ENCODE results near the gene CLPTM1L. TPM values are rescaled to one million over a fixed set of nuclear protein-coding genes. Genes with fewer than 3 reads are reported as not detected.
A peak's percentile ranks its signal among the peaks of the same experiment; 100 is the strongest.

Gene CLPTM1L
- total RNA-seq, 2 experiments from 2014 or later: 122 to 123 TPM

GRCh38 chr5:1385395-1386273 is 40.7 kb upstream of the CLPTM1L start:
- ChIA-PET CTCF (interaction anchor here (0.6 to 0.7 kb wide), 2 partner anchors 170 to 258 kb away, joined by 3 read pairs; no protein-coding TSS in a partner anchor), POLR2A (no interaction called here)
- DNase-seq: peak; percentile 87
- Mint-ChIP-seq H3K27me3 (peaks cover 8% of the 10 kb centered on the region), H3K4me3 (peak overlapping the region; percentile 95), H3K36me3 (ENCODE audit: low read depth) (no peaks in the 10 kb centered on the region), H3K27ac (peak overlapping the region; percentile 100), H3K4me1 (peaks cover 25% of the 10 kb centered on the region), H3K9me3 (no peaks in the 10 kb centered on the region)

DNA sequence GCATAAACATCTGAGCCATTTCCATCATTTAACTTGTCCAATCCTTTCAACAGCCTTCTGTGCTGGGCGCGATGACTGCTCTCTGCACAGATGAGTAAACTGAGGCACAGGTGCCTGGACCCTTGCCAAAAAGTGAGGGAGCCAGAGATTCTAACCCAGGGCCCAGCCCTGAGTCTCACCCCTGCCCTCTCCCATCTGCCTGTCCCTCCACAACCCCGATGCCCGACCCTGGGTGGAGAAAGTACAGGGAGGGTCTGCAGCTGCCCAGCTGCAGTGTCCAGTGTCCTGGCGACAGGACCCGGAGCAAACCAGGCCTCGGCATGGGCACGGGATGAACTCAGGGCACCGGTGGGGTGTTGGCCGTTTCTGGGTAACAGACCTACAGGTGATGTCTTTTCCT is 39.6 kb upstream of the CLPTM1L start:
- Mint-ChIP-seq H3K9me3 (no peaks in the 10 kb centered on the region), H3K36me3 (ENCODE audit: low read depth) (no peaks in the 10 kb centered on the region), H3K27ac (no peak overlapping the region), H3K4me3 (no peak overlapping the region), H3K27me3 (peaks cover 8% of the 10 kb centered on the region), H3K4me1 (peaks cover 28% of the 10 kb centered on the region)
- POLR2A ChIA-PET: no interaction called here
- no peak for DNase-seq
- CTCF ChIA-PET: interaction anchor here (0.7 kb wide), 1 partner anchor 259 kb away, joined by 3 read pairs; no protein-coding TSS in a partner anchor

GRCh38 chr5:1383886-1384401 is 39.0 kb upstream of the CLPTM1L start:
- Mint-ChIP-seq H3K36me3 (ENCODE audit: low read depth) (no peaks in the 10 kb centered on the region), H3K4me1 (peaks cover 28% of the 10 kb centered on the region), H3K4me3 (no peak overlapping the region), H3K27me3 (peaks cover 8% of the 10 kb centered on the region), H3K27ac (peak overlapping the region; percentile 65), H3K9me3 (peaks cover 1% of the 10 kb centered on the region)
- no peak for DNase-seq
- ChIA-PET CTCF (no interaction called here), POLR2A (no interaction called here)

GRCh38 chr5:1383344-1383743 is 38.4 kb upstream of the CLPTM1L start:
- DNase-seq: no peak
- ChIA-PET CTCF (no interaction called here), POLR2A (no interaction called here)

DNA sequence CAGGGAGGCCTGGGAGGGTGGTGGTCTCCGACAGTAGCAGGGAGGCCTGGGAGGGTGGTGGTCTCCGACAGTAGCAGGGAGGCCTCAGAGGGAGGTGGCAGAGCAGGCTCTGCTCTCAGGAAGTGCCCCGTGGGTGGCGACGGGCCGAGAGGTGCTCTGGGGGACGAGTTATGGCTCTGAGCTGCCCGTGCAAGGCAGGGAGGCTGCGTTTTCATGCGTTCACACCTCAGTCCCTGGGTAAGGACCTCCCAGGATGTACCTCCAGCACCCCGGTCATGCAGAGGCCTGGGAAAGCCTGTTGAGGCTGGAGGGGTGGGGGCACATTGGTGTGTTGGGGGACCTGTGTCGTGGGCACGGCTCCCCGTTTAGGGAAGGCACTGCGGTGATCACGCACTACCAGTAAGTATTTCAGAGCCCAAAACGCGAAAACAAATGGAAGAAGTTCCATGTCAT is 37.4 kb upstream of the CLPTM1L start:
- no peaks in the 10 kb centered on the region for H3K27me3 Mint-ChIP-seq
- peaks cover 25% of the 10 kb centered on the region for H3K4me1 Mint-ChIP-seq
- no peak for DNase-seq
- ChIA-PET POLR2A (no interaction called here), CTCF (no interaction called here)
- no peaks in the 10 kb centered on the region for H3K36me3 Mint-ChIP-seq (ENCODE audit: low read depth)
- H3K27ac Mint-ChIP-seq: no peak overlapping the region
- peaks cover 2% of the 10 kb centered on the region for H3K9me3 Mint-ChIP-seq
- no peak overlapping the region for H3K4me3 Mint-ChIP-seq

More at GRCh38 chr5:1383344-1383743, 38.4 kb upstream of the CLPTM1L start:
- Mint-ChIP-seq H3K9me3 (peaks cover 2% of the 10 kb centered on the region), H3K4me3 (no peak overlapping the region), H3K27me3 (peaks cover 3% of the 10 kb centered on the region), H3K4me1 (peaks cover 28% of the 10 kb centered on the region), H3K27ac (no peak overlapping the region), H3K36me3 (ENCODE audit: low read depth) (no peaks in the 10 kb centered on the region)

DNA sequence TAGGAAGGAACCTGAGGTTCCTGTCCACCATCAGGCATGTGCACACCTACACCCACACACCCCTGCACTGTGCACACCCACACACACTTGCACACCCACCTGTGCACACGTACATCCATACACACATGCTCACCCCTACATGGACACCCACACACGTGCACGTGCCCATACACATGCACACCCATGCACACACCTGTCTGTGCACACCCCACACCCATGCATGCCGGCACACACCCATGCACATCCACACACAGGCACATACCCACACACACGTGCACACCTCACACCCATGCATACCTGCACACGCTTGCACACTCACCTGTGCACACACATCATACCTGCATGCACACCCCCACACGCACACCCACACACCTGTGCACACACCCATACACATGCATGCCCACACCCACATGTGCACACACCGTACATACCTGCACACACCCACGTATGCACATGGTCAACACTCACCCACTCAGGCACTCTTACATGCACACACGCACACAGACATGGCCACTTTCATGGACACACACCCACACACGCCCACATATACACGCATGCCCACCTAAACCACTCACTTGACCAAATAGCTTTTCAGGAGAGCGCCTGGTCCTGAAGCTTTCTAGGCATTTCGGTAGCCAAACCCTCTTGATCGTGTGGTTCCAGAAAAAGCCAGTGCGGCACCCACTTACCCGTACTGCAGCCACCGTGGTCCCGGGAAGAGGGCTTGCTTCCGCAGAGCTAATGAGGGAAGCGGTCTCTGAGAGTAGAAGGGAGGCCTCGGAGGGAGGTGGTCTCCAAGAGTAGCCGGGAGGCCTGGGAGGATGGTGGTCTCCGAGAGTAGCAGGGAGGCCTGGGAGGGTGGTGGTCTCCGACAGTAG is 36.7 kb upstream of the CLPTM1L start:
- Mint-ChIP-seq H3K36me3 (ENCODE audit: low read depth) (no peaks in the 10 kb centered on the region), H3K4me3 (no peak overlapping the region), H3K27me3 (no peaks in the 10 kb centered on the region), H3K27ac (peak overlapping the region; percentile 55), H3K4me1 (peaks cover 19% of the 10 kb centered on the region), H3K9me3 (peaks cover 2% of the 10 kb centered on the region)
- ChIA-PET POLR2A (no interaction called here), CTCF (interaction anchor here (0.5 to 1.6 kb wide), 3 partner anchors 21 to 263 kb away, joined by 3 to 8 read pairs (median 7); no protein-coding TSS in a partner anchor)
- no peak for DNase-seq

- H3K36me3 Mint-ChIP-seq (ENCODE audit: low read depth): no peaks in the 10 kb centered on the region
- H3K27ac Mint-ChIP-seq: peak overlapping the region; percentile 55
- H3K4me3 Mint-ChIP-seq: peak overlapping the region; percentile 5
- peaks cover 15% of the 10 kb centered on the region for H3K4me1 Mint-ChIP-seq
- DNase-seq: no peak
- no peaks in the 10 kb centered on the region for H3K27me3 Mint-ChIP-seq
- H3K9me3 Mint-ChIP-seq: peaks cover 2% of the 10 kb centered on the region
- ChIA-PET POLR2A (no interaction called here), CTCF (interaction anchor here (0.7 to 1.6 kb wide), 6 partner anchors 18 to 272 kb away, joined by 3 to 8 read pairs (median 3); no protein-coding TSS in a partner anchor)
Observed at GRCh38 chr5:1380910-1381309, 36.0 kb upstream of the CLPTM1L start.

- peaks cover 9% of the 10 kb centered on the region for H3K4me1 Mint-ChIP-seq
- H3K27ac Mint-ChIP-seq: peak overlapping the region; percentile 82
- peaks cover 2% of the 10 kb centered on the region for H3K9me3 Mint-ChIP-seq
- POLR2A ChIA-PET: no interaction called here
- CTCF ChIA-PET: interaction anchor here (0.6 to 1.6 kb wide), 12 partner anchors 10 to 933 kb away, joined by 3 to 8 read pairs (median 3); no protein-coding TSS in a partner anchor
- no peaks in the 10 kb centered on the region for H3K36me3 Mint-ChIP-seq (ENCODE audit: low read depth)
- peaks cover 2% of the 10 kb centered on the region for H3K27me3 Mint-ChIP-seq
- peak; percentile 49 for DNase-seq
- H3K4me3 Mint-ChIP-seq: peak overlapping the region; percentile 49
Observed at GRCh38 chr5:1380011-1380817, 35.3 kb upstream of the CLPTM1L start.

- no peak overlapping the region for H3K27ac Mint-ChIP-seq
- ChIA-PET POLR2A (no interaction called here), CTCF (interaction anchor here (0.9 to 1.4 kb wide), 3 partner anchors 20 to 274 kb away, joined by 3 read pairs; no protein-coding TSS in a partner anchor)
- DNase-seq: no peak
- H3K9me3 Mint-ChIP-seq: peaks cover 2% of the 10 kb centered on the region
- H3K4me3 Mint-ChIP-seq: no peak overlapping the region
- H3K27me3 Mint-ChIP-seq: peaks cover 2% of the 10 kb centered on the region
- peaks cover 8% of the 10 kb centered on the region for H3K4me1 Mint-ChIP-seq
- no peaks in the 10 kb centered on the region for H3K36me3 Mint-ChIP-seq (ENCODE audit: low read depth)
Observed at GRCh38 chr5:1378866-1379659, 34.2 kb upstream of the CLPTM1L start.

GRCh38 chr5:1378096-1378495 is 33.2 kb upstream of the CLPTM1L start:
- Mint-ChIP-seq H3K27me3 (peaks cover 2% of the 10 kb centered on the region), H3K4me3 (no peak overlapping the region), H3K4me1 (peaks cover 8% of the 10 kb centered on the region), H3K27ac (no peak overlapping the region), H3K36me3 (ENCODE audit: low read depth) (no peaks in the 10 kb centered on the region), H3K9me3 (peaks cover 2% of the 10 kb centered on the region)
- ChIA-PET CTCF (no interaction called here), POLR2A (no interaction called here)
- no peak for DNase-seq

GRCh38 chr5:1376981-1377380 is 32.1 kb upstream of the CLPTM1L start:
- Mint-ChIP-seq H3K27me3 (peaks cover 2% of the 10 kb centered on the region), H3K4me1 (peaks cover 8% of the 10 kb centered on the region), H3K27ac (no peak overlapping the region), H3K36me3 (ENCODE audit: low read depth) (no peaks in the 10 kb centered on the region), H3K4me3 (no peak overlapping the region), H3K9me3 (peaks cover 2% of the 10 kb centered on the region)
- DNase-seq: no peak
- CTCF ChIA-PET: no interaction called here
- POLR2A ChIA-PET: no interaction called here
